Stimulated activated CD8-positive, alpha-beta memory T cell treated with anti-CD3 and anti-CD28 coated beads, Interleukin-7, amount 100 ng/mL, for 48 hours (primary cell): ENCODE measurements around the gene CADPS2.

Experiments used
- DNase-seq, 2 donors: peaks; one replicate each; pipeline ENCODE4 v3.0.0-alpha.2; 2020; ENCODE audit warnings: low read depth in 1 of 2; ENCODE audit errors: extremely low read depth in 1 of 2

Gene CADPS2

DNA sequence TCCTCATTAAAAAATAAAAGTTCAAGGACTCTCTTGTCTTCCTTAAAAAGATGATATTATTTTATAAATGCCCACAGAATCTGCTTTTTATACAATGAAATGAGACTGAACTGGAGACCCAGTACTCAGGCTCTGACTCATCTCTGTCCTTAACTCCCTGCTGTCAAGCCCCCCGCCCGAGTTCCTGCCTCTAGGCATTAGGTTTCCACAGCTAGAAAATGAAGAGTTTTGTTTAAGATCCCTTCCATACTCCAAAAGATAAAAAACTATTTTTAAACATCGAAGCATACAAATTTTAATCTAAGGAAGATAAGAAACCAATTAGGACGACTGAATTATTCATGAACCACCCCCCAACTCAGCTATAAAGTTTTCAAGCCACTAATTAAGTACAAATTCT, 484.0 kb downstream of the CADPS2 start:
- DNase-seq = no peak

DNA sequence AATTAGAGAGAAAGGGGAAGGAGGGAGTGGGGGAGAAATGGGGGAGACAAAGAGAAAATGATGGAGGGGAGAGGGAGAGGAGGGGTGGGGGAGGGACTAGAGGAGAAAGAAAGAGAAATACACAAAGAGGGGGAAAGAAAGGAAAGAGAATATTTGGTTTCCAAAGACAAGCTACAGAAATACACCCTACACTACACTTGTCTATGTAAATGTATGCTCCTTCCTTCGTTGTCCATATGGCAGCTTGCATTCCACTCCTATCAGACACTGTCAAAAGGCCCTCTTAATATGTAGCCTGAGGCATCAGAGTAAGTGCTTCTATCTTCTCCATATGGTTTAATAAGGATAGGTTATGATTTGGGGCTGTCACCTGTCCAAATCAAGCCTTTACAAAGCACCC, 488.9 kb downstream of the CADPS2 start:
- DNase-seq = no peak

- DNase-seq = no peak
Measured at GRCh38 chr7:122394512-122394911, 491.7 kb downstream of the CADPS2 start.

- DNase-seq = no peak
Measured at GRCh38 chr7:122384528-122384927, 501.7 kb downstream of the CADPS2 start.

DNA sequence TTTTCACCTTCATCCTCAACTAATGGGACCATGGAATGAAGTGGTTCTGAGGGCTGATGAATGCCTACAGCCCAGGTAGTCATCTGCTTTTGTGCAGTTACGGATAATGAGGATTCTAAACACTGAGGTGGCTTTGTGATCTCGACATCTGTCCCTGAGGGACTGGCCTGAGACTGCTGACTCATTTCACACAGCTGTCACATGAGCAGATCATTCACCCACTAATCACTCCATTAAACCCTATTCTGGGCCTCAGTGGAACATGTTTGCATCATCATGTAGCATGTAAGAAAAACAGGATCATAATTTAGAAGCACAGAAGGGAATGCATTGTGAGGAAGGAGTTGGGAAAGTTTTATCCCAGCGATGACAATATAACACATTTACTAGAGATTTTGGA, 502.3 kb downstream of the CADPS2 start:
- no peak for DNase-seq

DNA sequence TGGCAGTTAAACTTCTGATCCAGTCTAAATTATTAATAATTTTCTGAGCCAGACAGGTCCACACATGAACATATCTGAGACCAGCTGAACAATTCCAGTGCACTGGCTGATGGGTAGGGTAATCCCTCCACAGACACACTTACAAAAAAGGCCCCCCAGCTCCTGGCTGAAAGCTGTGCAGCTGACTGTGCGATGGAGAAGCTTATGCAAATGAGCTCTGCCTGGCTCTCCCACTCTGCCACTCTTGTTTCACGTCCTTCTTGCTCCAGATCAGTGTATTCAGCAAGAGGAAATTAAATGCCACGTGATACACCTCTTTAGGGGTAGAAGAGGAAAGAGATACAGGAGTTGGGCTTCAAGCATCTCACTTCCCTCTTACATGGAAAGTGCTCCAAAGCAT, 505.3 kb downstream of the CADPS2 start:
- DNase-seq = no peak

GRCh38 chr7:122379491-122379890, 506.8 kb downstream of the CADPS2 start:
- DNase-seq = no peak

- no peak for DNase-seq
Measured at GRCh38 chr7:122369756-122370155, 516.5 kb downstream of the CADPS2 start.

DNA sequence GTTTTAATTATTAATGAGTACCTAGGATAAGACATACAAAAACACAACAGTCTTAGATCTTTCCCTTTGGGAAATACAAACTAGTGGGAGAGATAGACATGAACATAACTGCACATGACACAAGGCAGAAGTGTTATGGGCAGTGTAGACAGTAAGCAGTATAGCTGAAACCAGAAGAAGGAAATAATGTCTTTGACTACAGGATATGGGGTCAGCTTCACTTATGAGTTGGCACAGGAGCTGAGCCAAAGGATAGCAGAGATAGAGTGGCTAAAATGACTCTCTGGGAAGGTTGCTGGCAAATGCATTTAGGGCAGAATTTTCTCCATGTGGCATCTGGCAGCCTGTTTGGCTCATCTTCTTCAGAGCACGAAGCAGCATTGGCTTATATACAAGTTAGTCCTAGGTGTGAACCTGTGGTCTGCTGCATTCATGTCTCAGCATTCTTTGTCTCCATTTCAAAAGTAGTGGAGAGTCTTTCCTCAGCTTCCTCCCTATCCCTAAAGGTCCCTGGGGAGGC, 521.4 kb downstream of the CADPS2 start:
- no peak for DNase-seq

GRCh38 chr7:122363144-122363543, 523.1 kb downstream of the CADPS2 start:
- DNase-seq = no peak

DNA sequence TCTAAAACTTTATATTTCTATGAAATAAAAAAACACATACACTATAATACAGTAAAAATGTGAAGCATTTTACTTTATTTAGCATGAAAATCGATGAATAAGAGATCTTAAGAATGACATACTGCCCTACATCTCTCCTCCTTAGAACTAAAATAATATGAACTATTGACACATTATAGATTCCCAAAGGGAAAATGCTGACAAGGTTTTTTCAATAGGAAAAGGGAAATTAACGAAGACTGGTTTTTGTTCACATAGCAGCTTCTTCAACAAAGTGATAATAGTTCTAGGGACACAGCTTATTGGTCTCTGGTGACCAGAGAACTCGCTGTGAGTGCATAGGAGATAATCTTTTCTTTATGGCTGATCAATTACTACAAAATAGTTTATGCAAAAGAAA, 523.8 kb downstream of the CADPS2 start:
- no peak for DNase-seq

DNA sequence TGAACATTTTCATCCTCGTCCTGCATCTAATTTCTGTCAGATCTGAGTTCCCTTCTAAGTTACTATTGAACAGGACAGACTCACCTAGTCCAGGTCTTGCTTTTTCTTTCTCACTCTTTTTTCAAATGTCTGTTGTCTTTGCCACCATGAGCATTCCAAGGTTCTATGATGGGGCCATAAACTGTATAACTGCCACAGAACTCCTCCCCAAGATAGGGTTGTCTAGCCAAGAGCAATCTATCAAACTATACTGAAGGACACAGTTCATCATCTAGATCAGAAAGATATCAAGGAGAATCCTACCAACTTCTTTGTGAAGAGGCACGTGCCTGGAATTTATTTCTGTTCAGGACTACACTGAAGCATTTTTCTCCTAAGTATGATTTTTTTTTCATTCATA, 531.6 kb downstream of the CADPS2 start:
- no peak for DNase-seq

DNA sequence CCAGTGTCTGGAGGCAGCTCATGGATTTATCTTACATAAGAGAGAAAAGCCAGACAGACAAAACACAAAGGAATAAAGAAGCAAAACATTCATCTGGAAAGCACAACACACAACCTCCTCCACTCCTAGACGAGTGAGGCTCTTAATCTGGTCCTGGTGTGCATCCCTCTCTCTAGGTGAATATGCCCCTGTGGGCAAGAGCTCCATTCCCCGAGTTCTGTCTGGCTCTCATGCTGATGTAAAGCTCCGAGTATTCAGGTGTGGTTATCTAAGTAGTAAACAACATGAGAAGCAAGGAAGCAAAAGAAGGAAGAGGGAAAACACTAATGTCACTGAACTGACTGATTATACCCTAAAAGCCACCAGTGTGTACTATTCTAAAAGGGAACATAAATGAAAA, 533.8 kb downstream of the CADPS2 start:
- DNase-seq = no peak

DNA sequence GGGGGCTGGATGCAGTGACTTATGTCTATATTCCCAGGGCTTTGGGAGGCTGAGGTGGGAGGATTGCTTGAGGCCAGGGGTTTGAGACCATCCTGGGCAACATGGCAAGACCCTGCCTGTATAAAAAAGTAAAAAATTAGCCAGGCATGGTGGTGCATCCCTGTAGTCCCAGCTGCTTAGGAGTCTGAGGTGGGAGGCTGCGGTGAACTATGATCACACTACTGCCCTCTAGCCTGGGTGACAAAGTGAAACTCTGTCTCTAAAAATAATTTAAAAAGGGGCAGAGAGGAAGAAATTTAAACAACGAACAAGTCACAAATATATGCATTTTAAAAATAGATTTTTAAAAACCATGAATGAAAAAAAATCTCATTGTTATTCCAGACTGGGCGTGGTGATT, 535.6 kb downstream of the CADPS2 start:
- no peak for DNase-seq

DNA sequence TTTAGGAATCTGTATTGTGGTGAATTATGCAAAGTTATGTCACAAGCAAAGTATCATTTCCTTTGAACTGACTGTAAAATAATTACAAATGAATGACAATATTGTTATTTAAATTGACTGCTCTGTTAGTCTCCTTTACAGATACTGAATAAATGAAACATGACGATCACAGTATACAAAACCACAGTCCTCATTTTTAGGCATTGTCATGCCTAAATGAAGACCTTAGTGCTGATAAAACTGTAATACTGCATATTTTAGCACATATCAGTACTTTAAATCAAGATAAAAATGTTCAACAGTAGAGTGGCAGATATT, 542.0 kb downstream of the CADPS2 start:
- no peak for DNase-seq

DNA sequence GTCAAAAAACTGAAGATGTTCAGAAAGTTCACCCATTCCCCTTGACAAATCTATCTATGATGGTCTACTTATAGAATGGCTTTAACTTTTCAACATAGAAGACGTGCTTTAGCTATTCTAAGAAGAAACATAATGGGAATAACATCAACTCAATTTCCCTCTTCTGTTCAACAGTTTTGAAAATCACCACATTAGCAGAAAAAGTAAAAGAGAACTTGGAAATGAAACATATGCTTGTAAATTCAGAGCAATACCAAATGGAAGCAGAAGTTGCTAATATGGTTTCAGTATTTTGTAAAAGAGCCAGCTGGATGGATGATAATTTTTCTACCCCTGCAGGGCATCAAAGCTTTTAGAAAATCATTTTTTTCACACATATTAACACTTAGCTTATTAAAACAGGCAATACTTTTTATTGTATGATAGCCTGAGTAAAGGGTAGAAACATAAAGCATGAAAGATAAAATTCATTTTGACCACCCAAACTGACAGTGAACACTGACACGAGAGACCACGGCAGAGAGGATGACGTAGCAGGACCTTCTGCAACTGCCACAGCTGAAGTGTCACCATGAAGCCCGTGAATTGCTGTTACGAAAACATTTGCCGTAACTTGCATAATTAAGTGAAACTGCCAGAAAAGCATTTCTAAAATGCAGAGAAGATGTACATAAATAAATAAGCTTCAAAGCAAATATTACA, 542.5 kb downstream of the CADPS2 start:
- DNase-seq = no peak

DNA sequence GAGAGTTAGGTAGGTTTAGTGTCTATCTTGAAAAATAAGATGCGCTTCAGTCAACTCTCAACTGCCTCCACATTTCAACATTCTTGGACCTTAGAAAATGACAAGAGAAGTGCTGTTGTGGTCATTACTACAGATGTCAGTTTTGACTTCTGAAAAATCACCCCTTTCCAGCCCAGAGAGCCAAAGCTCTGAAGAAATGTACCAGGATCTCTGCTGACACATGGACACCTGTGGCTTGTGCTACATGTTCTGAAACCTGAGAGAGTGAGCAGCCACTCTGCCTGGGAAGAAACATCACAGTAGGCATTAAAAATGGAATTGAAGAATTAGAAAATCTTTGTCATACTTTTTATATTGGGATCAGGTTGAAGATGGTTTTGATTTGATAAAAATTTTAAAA, 545.8 kb downstream of the CADPS2 start:
- DNase-seq = no peak

GRCh38 chr7:122339145-122339904, 546.9 kb downstream of the CADPS2 start:
- DNase-seq = no peak

DNA sequence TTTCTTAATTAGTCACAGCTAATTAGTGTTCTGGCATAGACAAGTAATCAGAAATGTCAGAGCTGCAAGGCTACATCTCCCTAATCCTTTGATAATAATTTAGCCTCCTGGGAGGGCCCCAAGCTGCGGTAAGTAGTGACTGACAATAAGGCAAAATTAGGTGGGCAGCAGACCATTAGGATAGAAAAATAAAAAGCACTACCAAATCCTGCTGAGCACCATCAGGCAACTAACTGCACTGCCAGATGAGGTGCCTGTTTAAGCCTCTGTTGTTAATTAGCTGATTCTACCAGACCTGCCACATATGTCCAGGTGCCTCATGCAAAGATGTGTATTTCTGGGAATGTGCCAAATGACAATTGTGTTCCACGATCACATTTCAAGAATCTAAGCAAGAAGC, 549.2 kb downstream of the CADPS2 start:
- DNase-seq = no peak

- no peak for DNase-seq
Measured at GRCh38 chr7:122329145-122329802, 557.0 kb downstream of the CADPS2 start.

GRCh38 chr7:122327969-122328368, 558.3 kb downstream of the CADPS2 start:
- DNase-seq = no peak
